ENCODE measurements around the gene CFAP70. TPM values are rescaled to one million over a fixed set of nuclear protein-coding genes. Genes with fewer than 3 reads are reported as not detected.

The CFAP70 gene
- total RNA-seq: 5.3 and 5.6 TPM in 2 replicates
- long read RNA-seq, partial matches to known transcripts: 6 of 29 reads
- long read RNA-seq, other reads (novel, unspliced or antisense): 23 of 29 reads

- H3K27me3 Mint-ChIP-seq: peaks cover 3% of the 10 kb centered on the region
- TF ChIP-seq CTCF (IDR thresholded peaks at IDR 0.05; ENCODE audit: unreplicated experiment): no peak
- H3K27ac Mint-ChIP-seq: peak within 1 kb of the TSS; percentile 99
- H3K36me3 Mint-ChIP-seq (ENCODE audit: insufficient read depth): peaks cover 11% of the 10 kb centered on the region
- peak within 1 kb of the TSS; percentile 99 for H3K4me3 Mint-ChIP-seq (ENCODE audit: low read depth)
- H3K9me3 Mint-ChIP-seq (ENCODE audit: low read depth): peaks cover 12% of the 10 kb centered on the region
- DNase-seq (ENCODE audit: low spot score, unreplicated experiment): peak; percentile 93
- H3K4me1 Mint-ChIP-seq (ENCODE audit: low read depth): peaks cover 4% of the 10 kb centered on the region
Measured at GRCh38 chr10:73358331-73359279, at the start of gene CFAP70. TSS of gene CFAP70 (minus strand) at chr10:73358864. CDS start at chr10:73354796, 4,068 bp downstream.

- H3K27ac Mint-ChIP-seq: peak overlapping the region; percentile 15
- H3K36me3 Mint-ChIP-seq (ENCODE audit: insufficient read depth): peaks cover 6% of the 10 kb centered on the region
- H3K27me3 Mint-ChIP-seq: no peaks in the 10 kb centered on the region
- H3K9me3 Mint-ChIP-seq (ENCODE audit: low read depth): no peaks in the 10 kb centered on the region
- peaks cover 21% of the 10 kb centered on the region for H3K4me1 Mint-ChIP-seq (ENCODE audit: low read depth)
- no peak for TF ChIP-seq CTCF (IDR thresholded peaks at IDR 0.05; ENCODE audit: unreplicated experiment)
- H3K4me3 Mint-ChIP-seq (ENCODE audit: low read depth): no peak overlapping the region
- DNase-seq (ENCODE audit: low spot score, unreplicated experiment): no peak
Measured at GRCh38 chr10:73408061-73408460, 49.4 kb upstream of the CFAP70 start.

GRCh38 chr10:73407495-73407894 lies 48.8 kb upstream of the CFAP70 start:
- H3K27me3 Mint-ChIP-seq: no peaks in the 10 kb centered on the region
- peaks cover 7% of the 10 kb centered on the region for H3K36me3 Mint-ChIP-seq (ENCODE audit: insufficient read depth)
- no peak for DNase-seq (ENCODE audit: low spot score, unreplicated experiment)
- no peak for TF ChIP-seq CTCF (IDR thresholded peaks at IDR 0.05; ENCODE audit: unreplicated experiment)
- H3K9me3 Mint-ChIP-seq (ENCODE audit: low read depth): no peaks in the 10 kb centered on the region
- H3K4me3 Mint-ChIP-seq (ENCODE audit: low read depth): no peak overlapping the region
- peaks cover 18% of the 10 kb centered on the region for H3K4me1 Mint-ChIP-seq (ENCODE audit: low read depth)
- H3K27ac Mint-ChIP-seq: no peak overlapping the region

GRCh38 chr10:73406846-73407245 lies 48.2 kb upstream of the CFAP70 start:
- no peak overlapping the region for H3K4me3 Mint-ChIP-seq (ENCODE audit: low read depth)
- peaks cover 7% of the 10 kb centered on the region for H3K36me3 Mint-ChIP-seq (ENCODE audit: insufficient read depth)
- DNase-seq (ENCODE audit: low spot score, unreplicated experiment): no peak
- peaks cover 18% of the 10 kb centered on the region for H3K4me1 Mint-ChIP-seq (ENCODE audit: low read depth)
- no peaks in the 10 kb centered on the region for H3K27me3 Mint-ChIP-seq
- peak overlapping the region; percentile 33 for H3K27ac Mint-ChIP-seq
- no peak for TF ChIP-seq CTCF (IDR thresholded peaks at IDR 0.05; ENCODE audit: unreplicated experiment)
- H3K9me3 Mint-ChIP-seq (ENCODE audit: low read depth): no peaks in the 10 kb centered on the region

- Mint-ChIP-seq H3K27me3 (no peaks in the 10 kb centered on the region), H3K4me3 (ENCODE audit: low read depth) (no peak overlapping the region), H3K36me3 (ENCODE audit: insufficient read depth) (peaks cover 7% of the 10 kb centered on the region), H3K27ac (no peak overlapping the region), H3K9me3 (ENCODE audit: low read depth) (no peaks in the 10 kb centered on the region), H3K4me1 (ENCODE audit: low read depth) (peaks cover 16% of the 10 kb centered on the region)
- no peak for DNase-seq (ENCODE audit: low spot score, unreplicated experiment)
- TF ChIP-seq CTCF (IDR thresholded peaks at IDR 0.05; ENCODE audit: unreplicated experiment): no peak
Measured at GRCh38 chr10:73405556-73405955, 46.9 kb upstream of the CFAP70 start.
